ENCODE measurements around the gene MYBPHL. TPM values are rescaled to one million over a fixed set of nuclear protein-coding genes. Genes with fewer than 3 reads are reported as not detected.

MYBPHL gene
- total RNA-seq, 1 experiment from 2014 or later, result 1.1 TPM

DNA sequence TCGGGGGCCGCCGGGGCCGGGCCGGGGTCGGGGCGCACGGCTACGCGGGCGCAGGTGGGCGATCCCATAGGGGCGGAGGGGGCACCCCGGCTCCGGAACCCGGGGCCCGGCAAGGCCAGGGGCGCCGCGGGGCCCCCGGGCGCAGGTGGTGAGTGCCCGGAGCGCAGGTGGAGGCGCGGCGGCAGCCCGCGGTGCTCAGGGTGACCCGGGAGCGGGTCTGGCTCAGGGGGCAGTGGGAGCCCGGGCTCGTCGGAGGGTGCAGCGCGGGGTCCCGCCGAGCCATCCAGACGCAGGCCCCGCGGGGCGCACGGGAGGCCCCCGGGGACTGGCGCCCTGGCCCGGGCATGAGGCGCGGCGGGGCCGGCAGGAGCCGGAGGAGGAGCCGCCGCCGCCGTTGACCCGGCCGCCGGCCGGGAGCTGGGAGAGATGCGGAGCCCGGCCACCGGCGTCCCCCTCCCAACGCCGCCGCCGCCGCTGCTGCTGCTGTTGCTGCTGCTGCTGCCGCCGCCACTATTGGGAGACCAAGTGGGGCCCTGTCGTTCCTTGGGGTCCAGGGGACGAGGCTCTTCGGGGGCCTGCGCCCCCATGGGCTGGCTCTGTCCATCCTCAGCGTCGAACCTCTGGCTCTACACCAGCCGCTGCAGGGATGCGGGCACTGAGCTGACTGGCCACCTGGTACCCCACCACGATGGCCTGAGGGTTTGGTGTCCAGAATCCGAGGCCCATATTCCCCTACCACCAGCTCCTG, 57.0 kb downstream of the MYBPHL start:
- Mint-ChIP-seq H3K4me1 (ENCODE audit: insufficient read depth, unreplicated experiment) (no peaks in the 10 kb centered on the region), H3K27ac (ENCODE audit: low read depth, unreplicated experiment) (no peak overlapping the region), H3K9me3 (ENCODE audit: unreplicated experiment) (no peaks in the 10 kb centered on the region), H3K27me3 (ENCODE audit: insufficient read depth, unreplicated experiment) (no peaks in the 10 kb centered on the region), H3K4me3 (ENCODE audit: unreplicated experiment) (peak overlapping the region; percentile 64), H3K36me3 (ENCODE audit: insufficient read depth, unreplicated experiment) (no peaks in the 10 kb centered on the region)
- TF ChIP-seq, protein P1, sequence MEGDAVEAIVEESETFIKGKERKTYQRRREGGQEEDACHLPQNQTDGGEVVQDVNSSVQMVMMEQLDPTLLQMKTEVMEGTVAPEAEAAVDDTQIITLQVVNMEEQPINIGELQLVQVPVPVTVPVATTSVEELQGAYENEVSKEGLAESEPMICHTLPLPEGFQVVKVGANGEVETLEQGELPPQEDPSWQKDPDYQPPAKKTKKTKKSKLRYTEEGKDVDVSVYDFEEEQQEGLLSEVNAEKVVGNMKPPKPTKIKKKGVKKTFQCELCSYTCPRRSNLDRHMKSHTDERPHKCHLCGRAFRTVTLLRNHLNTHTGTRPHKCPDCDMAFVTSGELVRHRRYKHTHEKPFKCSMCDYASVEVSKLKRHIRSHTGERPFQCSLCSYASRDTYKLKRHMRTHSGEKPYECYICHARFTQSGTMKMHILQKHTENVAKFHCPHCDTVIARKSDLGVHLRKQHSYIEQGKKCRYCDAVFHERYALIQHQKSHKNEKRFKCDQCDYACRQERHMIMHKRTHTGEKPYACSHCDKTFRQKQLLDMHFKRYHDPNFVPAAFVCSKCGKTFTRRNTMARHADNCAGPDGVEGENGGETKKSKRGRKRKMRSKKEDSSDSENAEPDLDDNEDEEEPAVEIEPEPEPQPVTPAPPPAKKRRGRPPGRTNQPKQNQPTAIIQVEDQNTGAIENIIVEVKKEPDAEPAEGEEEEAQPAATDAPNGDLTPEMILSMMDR (IDR thresholded peaks at IDR 0.05; ENCODE audit: unreplicated experiment), result no peak
- ChIA-PET CTCF (interaction anchor here (0.7 to 1.8 kb wide), 8 partner anchors 11 to 282 kb away, joined by 3 to 9 read pairs (median 3); partner anchors contain the start of genes PSRC1 and SARS1), POLR2A (interaction anchor here (0.6 to 2.3 kb wide), 11 partner anchors 10 to 287 kb away, joined by 3 to 19 read pairs (median 4); partner anchors contain the start of genes SARS1 and SORT1)
- no TSS peak for BruUV-seq (replicated peaks)
- intact Hi-C loops (cut with micrococcal nuclease), result loop anchor here (1.0 kb wide), 1 partner anchor 10 kb away; no protein-coding TSS in a partner anchor
- DNase-seq (ENCODE audit: unreplicated experiment), result no peak

GRCh38 chr1:109248797-109249629, 57.8 kb downstream of the MYBPHL start, which contains the start of gene CELSR2:
CELSR2 (plus strand) TSS chr1:109249539; CDS start chr1:109250080, 541 bp downstream.
- no peaks in the 10 kb centered on the region for H3K36me3 Mint-ChIP-seq (ENCODE audit: insufficient read depth, unreplicated experiment)
- H3K27ac Mint-ChIP-seq (ENCODE audit: low read depth, unreplicated experiment), result no peak within 1 kb of the TSS
- H3K4me1 Mint-ChIP-seq (ENCODE audit: insufficient read depth, unreplicated experiment), result no peaks in the 10 kb centered on the region
- peak within 1 kb of the TSS; percentile 64 for H3K4me3 Mint-ChIP-seq (ENCODE audit: unreplicated experiment)
- no peaks in the 10 kb centered on the region for H3K9me3 Mint-ChIP-seq (ENCODE audit: unreplicated experiment)
- intact Hi-C loops (cut with micrococcal nuclease), result loop anchor here (1.0 kb wide), 1 partner anchor 9 kb away; no protein-coding TSS in a partner anchor
- peak; percentile 72 for DNase-seq (ENCODE audit: unreplicated experiment)
- POLR2A ChIA-PET, result interaction anchor here (0.6 to 2.3 kb wide), 7 partner anchors 9 to 286 kb away, joined by 3 to 19 read pairs (median 6); partner anchors contain the start of genes SARS1 and SORT1
- BruUV-seq (replicated peaks), result no TSS peak
- TF ChIP-seq, protein P1 (IDR thresholded peaks at IDR 0.05; ENCODE audit: unreplicated experiment), result no peak
- CTCF ChIA-PET, result interaction anchor here (0.6 to 1.8 kb wide), 7 partner anchors 10 to 524 kb away, joined by 3 to 9 read pairs (median 3); partner anchors contain the start of gene SARS1
- no peaks in the 10 kb centered on the region for H3K27me3 Mint-ChIP-seq (ENCODE audit: insufficient read depth, unreplicated experiment)

GRCh38 chr1:109248444-109248796, 58.4 kb downstream of the MYBPHL start:
- no peak for DNase-seq (ENCODE audit: unreplicated experiment)
- Mint-ChIP-seq H3K27ac (ENCODE audit: low read depth, unreplicated experiment) (no peak overlapping the region), H3K4me1 (ENCODE audit: insufficient read depth, unreplicated experiment) (no peaks in the 10 kb centered on the region), H3K36me3 (ENCODE audit: insufficient read depth, unreplicated experiment) (no peaks in the 10 kb centered on the region), H3K4me3 (ENCODE audit: unreplicated experiment) (no peak overlapping the region), H3K9me3 (ENCODE audit: unreplicated experiment) (no peaks in the 10 kb centered on the region), H3K27me3 (ENCODE audit: insufficient read depth, unreplicated experiment) (no peaks in the 10 kb centered on the region)
- POLR2A ChIA-PET, result no interaction called here
- intact Hi-C loops (cut with micrococcal nuclease), result no loop called here
- CTCF ChIA-PET, result interaction anchor here (0.6 to 1.9 kb wide), 5 partner anchors 14 to 525 kb away, joined by 3 to 5 read pairs (median 3); no protein-coding TSS in a partner anchor
- TF ChIP-seq, protein P1 (IDR thresholded peaks at IDR 0.05; ENCODE audit: unreplicated experiment), result no peak
- BruUV-seq (replicated peaks), result no TSS peak
